OCI-LY3 (cell line): ENCODE measurements around the gene ST7.

Experiments used
- H2AFZ ChIP-seq: fragments of 200-600, 300-600 bp; shearing (Covaris generic); 2 replicates; pipeline ENCODE4 v1.6.0; 2014; ENCODE audit warnings: antibody characterized with exemption, low read depth, low read length
- H3K27ac ChIP-seq: fragments of 200-600, 300-600 bp; sonication (generic); 2 replicates; pipeline ENCODE4 v1.5.1; 2014; ENCODE audit warnings: mild to moderate bottlenecking, low read length, moderate library complexity, mixed read lengths
- H3K27me3 ChIP-seq: fragments of 200-600, 300-600 bp; sonication (generic); 2 replicates; pipeline ENCODE4 v1.6.1; 2014; ENCODE audit warnings: low read depth, low read length, mixed read lengths
- H3K36me3 ChIP-seq: fragments of 200-600, 300-600 bp; sonication (generic); replicated peaks from 2 replicates; pipeline ENCODE3; 2014; ENCODE audit warnings: low read depth, low read length, mixed read lengths
- H3K4me1 ChIP-seq: fragments of 300-600, 200-600 bp; sonication (generic); 2 replicates; pipeline ENCODE4 v1.6.1; 2014; ENCODE audit warnings: low read length, mixed read lengths
- H3K4me2 ChIP-seq: fragments of 200-600, 300-600 bp; sonication (generic); 2 replicates; pipeline ENCODE4 v1.6.1; 2014; ENCODE audit warnings: low read length, mixed read lengths
- H3K4me3 ChIP-seq: fragments of 300-600, 200-600 bp; sonication (generic); 2 replicates; pipeline ENCODE4 v1.5.1; 2014; ENCODE audit warnings: antibody characterized with exemption, mild to moderate bottlenecking, low read length, moderate library complexity
- H3K79me2 ChIP-seq: fragments of 300-600, 200-600 bp; shearing (Covaris generic); 2 replicates; pipeline ENCODE4 v1.6.1; 2014; ENCODE audit warnings: mild to moderate bottlenecking, low read length, mixed read lengths
- H3K9ac ChIP-seq: fragments of 300-600, 200-600 bp; shearing (Covaris generic); 2 replicates; pipeline ENCODE4 v1.6.0; 2014; ENCODE audit warnings: mild to moderate bottlenecking, low read length, moderate library complexity
- H3K9me3 ChIP-seq: fragments of 200-600, 300-600 bp; shearing (Covaris generic); 2 replicates; pipeline ENCODE4 v1.6.1; 2014; ENCODE audit warnings: low read length, mixed read lengths; ENCODE audit not compliant: insufficient read depth
- H4K20me1 ChIP-seq: fragments of 200-600, 300-600 bp; sonication (generic); 2 replicates; pipeline ENCODE4 v1.6.1; 2016; ENCODE audit warnings: low read length, mixed read lengths; ENCODE audit not compliant: insufficient read depth
- CTCF ChIP-seq: fragments of 200-600, 300-600 bp; sonication (generic); IDR thresholded peaks from 2 replicates; pipeline ENCODE4 v1.5.1; 2014; ENCODE audit warnings: antibody characterized with exemption, low read length, low read depth
- EZH2phosphoT487 ChIP-seq: fragments of 200-600 bp; shearing (Covaris generic); IDR thresholded peaks from 2 replicates; pipeline ENCODE4 v1.6.1; 2018; ENCODE audit warnings: antibody characterized with exemption, mixed run types, low read depth

The ST7 gene

GRCh38 chr7:117211614-117212013 is 258.3 kb downstream of the ST7 start:
- H3K4me1 ChIP-seq, result no peaks in the 10 kb centered on the region
- TF ChIP-seq CTCF (no peak), EZH2phosphoT487 (no peak)
- no peak overlapping the region for H3K4me2 ChIP-seq
- H4K20me1 ChIP-seq, result peaks cover 12% of the 10 kb centered on the region; the same call in 1 of the 2 replicates
- H3K27ac ChIP-seq, result no peak overlapping the region
- H3K36me3 ChIP-seq, result peaks cover 42% of the 10 kb centered on the region
- H3K4me3 ChIP-seq, result no peak overlapping the region
- H3K79me2 ChIP-seq, result no peaks in the 10 kb centered on the region
- H2AFZ ChIP-seq, result no peak overlapping the region
- no peaks in the 10 kb centered on the region for H3K27me3 ChIP-seq
- H3K9me3 ChIP-seq, result no peaks in the 10 kb centered on the region
- no peak overlapping the region for H3K9ac ChIP-seq

DNA sequence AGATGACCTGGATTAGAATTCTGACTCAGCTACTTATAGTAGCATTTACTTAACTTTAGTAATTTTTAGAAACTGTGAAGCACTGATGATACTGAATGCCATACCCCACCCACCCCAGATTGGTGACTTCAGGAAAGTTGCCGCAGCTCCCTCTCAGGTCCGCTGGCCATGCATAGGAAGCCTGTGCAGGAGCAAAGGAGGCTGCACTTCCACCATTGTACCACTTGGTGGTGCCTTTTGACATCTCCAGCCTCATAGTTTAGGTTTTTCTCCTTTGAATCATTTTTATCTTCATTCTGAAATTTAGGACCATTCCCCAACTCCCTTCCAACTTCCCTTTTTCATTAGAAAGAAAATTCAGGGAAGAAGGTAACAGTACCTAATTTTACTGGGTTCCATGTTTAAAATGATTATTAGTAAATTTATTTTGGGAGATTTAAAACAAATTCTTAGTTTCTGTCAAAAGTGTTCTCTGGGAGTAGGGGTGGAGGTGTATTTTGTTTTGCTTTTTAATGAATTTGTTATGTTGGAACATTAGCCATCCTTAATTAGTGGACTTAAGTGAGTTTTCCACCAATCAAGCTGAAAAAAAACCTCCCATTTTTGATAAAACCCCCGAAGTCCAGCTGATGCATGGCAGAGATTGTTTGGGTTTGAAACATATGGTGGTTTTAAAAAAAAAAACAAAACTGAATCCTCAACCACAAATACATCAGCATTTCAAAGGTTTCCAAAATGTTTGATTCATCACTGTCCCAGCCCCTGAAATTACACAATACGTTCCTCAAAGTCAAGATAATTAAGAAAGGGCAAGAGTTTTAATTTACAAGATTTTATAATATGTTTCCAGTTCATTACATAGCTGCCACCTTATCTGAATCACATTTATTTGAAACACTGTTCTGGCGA is 259.9 kb downstream of the ST7 start:
- H3K36me3 ChIP-seq, result peaks cover 42% of the 10 kb centered on the region
- H3K4me3 ChIP-seq, result no peak overlapping the region
- no peaks in the 10 kb centered on the region for H3K27me3 ChIP-seq
- peaks cover 12% of the 10 kb centered on the region; the same call in 1 of the 2 replicates for H4K20me1 ChIP-seq
- H2AFZ ChIP-seq, result no peak overlapping the region
- H3K27ac ChIP-seq, result no peak overlapping the region
- TF ChIP-seq EZH2phosphoT487, result no peak
- TF ChIP-seq CTCF, result peak; percentile 87
- no peak overlapping the region for H3K4me2 ChIP-seq
- H3K9ac ChIP-seq, result no peak overlapping the region
- H3K9me3 ChIP-seq, result no peaks in the 10 kb centered on the region
- no peaks in the 10 kb centered on the region for H3K4me1 ChIP-seq
- H3K79me2 ChIP-seq, result no peaks in the 10 kb centered on the region

- no peaks in the 10 kb centered on the region for H3K9me3 ChIP-seq
- no peak overlapping the region for H3K4me3 ChIP-seq
- no peaks in the 10 kb centered on the region for H3K79me2 ChIP-seq
- H3K4me1 ChIP-seq, result no peaks in the 10 kb centered on the region
- H3K9ac ChIP-seq, result no peak overlapping the region
- H4K20me1 ChIP-seq, result peaks cover 6% of the 10 kb centered on the region; the same call in 1 of the 2 replicates
- peaks cover 39% of the 10 kb centered on the region for H3K36me3 ChIP-seq
- H3K4me2 ChIP-seq, result no peak overlapping the region
- no peaks in the 10 kb centered on the region for H3K27me3 ChIP-seq
- no peak for TF ChIP-seq CTCF
- no peak for TF ChIP-seq EZH2phosphoT487
- no peak overlapping the region for H2AFZ ChIP-seq
- H3K27ac ChIP-seq, result no peak overlapping the region
Observed at GRCh38 chr7:117216010-117216409, 262.7 kb downstream of the ST7 start.

GRCh38 chr7:117216436-117217069 is 263.3 kb downstream of the ST7 start:
- Histone ChIP-seq H3K36me3 (peaks cover 35% of the 10 kb centered on the region), H3K27ac (no peak overlapping the region), H2AFZ (no peak overlapping the region), H3K79me2 (no peaks in the 10 kb centered on the region), H3K4me3 (no peak overlapping the region), H3K4me1 (no peaks in the 10 kb centered on the region), H3K27me3 (no peaks in the 10 kb centered on the region), H3K9me3 (no peaks in the 10 kb centered on the region), H3K9ac (no peak overlapping the region), H3K4me2 (no peak overlapping the region), H4K20me1 (peaks cover 6% of the 10 kb centered on the region; the same call in 1 of the 2 replicates)
- no peak for TF ChIP-seq CTCF
- no peak for TF ChIP-seq EZH2phosphoT487
